Caco-2 (cell line): ENCODE data around the gene TSHZ3. TPM values are rescaled to one million over a fixed set of nuclear protein-coding genes. Genes with fewer than 3 reads are reported as not detected.

Source experiments
- BruUV-seq: library from RNA; stranded (reverse); fragments of 400-500 nt; replicated peaks from 2 replicates; lab custom pipeline; 2021; lab: Mats Ljungman, UMichigan
- CTCF ChIA-PET: fragments of 300-600 bp; sonication (Branson Sonifier 250); formaldehyde crosslinking; loops from one replicate; lab custom pipeline; 2022; ENCODE audit warnings: antibody characterized with exemption; lab: Charles Lee
- POLR2A ChIA-PET: fragments of 300-600 bp; sonication (Branson Sonifier 250); formaldehyde crosslinking; loops from one replicate; lab custom pipeline; 2022; ENCODE audit warnings: antibody characterized with exemption; lab: Charles Lee
- DNase-seq, 2 experiments: peaks; one replicate each; pipeline versions ENCODE4 v3.0.0 to v3.0.0-alpha.2; 2020 to 2022
- H3K27me3 ChIP-seq: replicated peaks from 2 replicates; pipeline ENCODE4 v1.6.0; 2011; ENCODE audit warnings: low read length; ENCODE audit not compliant: control insufficient read depth, insufficient read depth
- H3K36me3 ChIP-seq: 2 replicates; pipeline ENCODE4 v1.5.1; 2011; ENCODE audit warnings: low read length; ENCODE audit not compliant: control insufficient read depth, insufficient read depth
- H3K4me1 ChIP-seq: fragments of 250-450 bp; sonication (Bioruptor Pico); 2 replicates; pipeline ENCODE4 v1.5.1; 2020; ENCODE audit warnings: mild to moderate bottlenecking
- H3K4me3 ChIP-seq: 2 replicates; pipeline ENCODE4 v1.5.1; 2011; ENCODE audit warnings: low read depth, mild to moderate bottlenecking, control low read depth, low read length
- H3K9me3 ChIP-seq: fragments of 250-450 bp; sonication (Bioruptor Pico); 2 replicates; pipeline ENCODE4 v1.5.1; 2020; ENCODE audit warnings: mild to moderate bottlenecking, moderate library complexity
- H3K27ac Mint-ChIP-seq: one replicate; pipeline ENCODE4 v1.8.0; 2022; ENCODE audit warnings: mixed read lengths; ENCODE audit not compliant: unreplicated experiment
- H3K27me3 Mint-ChIP-seq: one replicate; pipeline ENCODE4 v1.8.0; 2022; ENCODE audit warnings: mixed read lengths; ENCODE audit not compliant: insufficient read depth, unreplicated experiment
- H3K36me3 Mint-ChIP-seq: one replicate; pipeline ENCODE4 v1.8.0; 2022; ENCODE audit warnings: mild to moderate bottlenecking, mixed read lengths; ENCODE audit not compliant: insufficient read depth, unreplicated experiment
- H3K4me1 Mint-ChIP-seq: one replicate; pipeline ENCODE4 v1.8.0; 2022; ENCODE audit warnings: low read depth, mixed read lengths; ENCODE audit not compliant: unreplicated experiment
- H3K4me3 Mint-ChIP-seq: one replicate; pipeline ENCODE4 v1.8.0; 2022; ENCODE audit warnings: mild to moderate bottlenecking, moderate library complexity, mixed read lengths; ENCODE audit not compliant: unreplicated experiment
- H3K9me3 Mint-ChIP-seq: one replicate; pipeline ENCODE4 v1.8.0; 2022; ENCODE audit warnings: mixed read lengths; ENCODE audit not compliant: unreplicated experiment
- CTCF ChIP-seq, 2 experiments: fragments of 200-600 bp in 1 of 2; IDR thresholded peaks; 1 replicate in 1 of 2; 2 replicates in 1 of 2; pipeline versions ENCODE4 v1.5.1 to v1.8.0; 2011 to 2022; ENCODE audit warnings: antibody characterized with exemption in 1 of 2, control low read depth in 1 of 2, inconsistent platforms in 1 of 2, low read depth in 1 of 2, low read length in 1 of 2, mild to moderate bottlenecking in 1 of 2, moderate library complexity in 1 of 2; ENCODE audit not compliant: insufficient read depth in 1 of 2, severe bottlenecking in 1 of 2, unreplicated experiment in 1 of 2
- intact Hi-C: fragments of 100-400 bp; cut with micrococcal nuclease; formaldehyde crosslinking; loops from one replicate; pipeline ENCODE4 v1.10.0; 2022; ENCODE audit not compliant: unreplicated experiment
- total RNA-seq: library from RNA; stranded (reverse); gene quantifications from 2 replicates; pipeline ENCODE4 v1.2.3, GENCODE V29; 2022

The TSHZ3 gene
- total RNA-seq, 1 experiment from 2014 or later, result not detected

GRCh38 chr19:31304831-31305312, 44.4 kb downstream of the TSHZ3 start:
- Histone ChIP-seq H3K9me3 (no peaks in the 10 kb centered on the region), H3K4me3 (no peak overlapping the region), H3K36me3 (no peaks in the 10 kb centered on the region), H3K27me3 (no peaks in the 10 kb centered on the region; the same call in 1 of the 2 replicates), H3K4me1 (no peaks in the 10 kb centered on the region)
- peaks cover 14% of the 10 kb centered on the region for H3K27me3 Mint-ChIP-seq
- H3K9me3 Mint-ChIP-seq, result no peaks in the 10 kb centered on the region
- H3K4me3 Mint-ChIP-seq, result no peak overlapping the region
- TF ChIP-seq CTCF (IDR thresholded peaks at IDR 0.05; ENCODE audit: insufficient read depth in 1 of 2, low read depth in 1 of 2, low read length in 1 of 2, severe bottlenecking in 1 of 2, unreplicated experiment in 1 of 2), result no peak
- CTCF ChIA-PET, result no interaction called here
- no peak overlapping the region for H3K27ac Mint-ChIP-seq
- BruUV-seq, result no TSS peak
- H3K4me1 Mint-ChIP-seq, result no peaks in the 10 kb centered on the region
- no peak for DNase-seq
- POLR2A ChIA-PET, result no interaction called here
- intact Hi-C loops, result no loop called here
- H3K36me3 Mint-ChIP-seq, result no peaks in the 10 kb centered on the region

- H3K36me3 ChIP-seq, result no peaks in the 10 kb centered on the region
- no peak overlapping the region for H3K4me3 Mint-ChIP-seq
- peaks cover 11% of the 10 kb centered on the region for H3K27me3 Mint-ChIP-seq
- no peaks in the 10 kb centered on the region; the same call in 1 of the 2 replicates for H3K27me3 ChIP-seq
- no peaks in the 10 kb centered on the region for H3K9me3 Mint-ChIP-seq
- H3K4me3 ChIP-seq, result no peak overlapping the region
- H3K9me3 ChIP-seq, result no peaks in the 10 kb centered on the region
- ChIA-PET CTCF (no interaction called here), POLR2A (no interaction called here)
- H3K36me3 Mint-ChIP-seq, result no peaks in the 10 kb centered on the region
- no TSS peak for BruUV-seq
- TF ChIP-seq CTCF (IDR thresholded peaks at IDR 0.05; ENCODE audit: insufficient read depth in 1 of 2, low read depth in 1 of 2, low read length in 1 of 2, severe bottlenecking in 1 of 2, unreplicated experiment in 1 of 2), result no peak
- no peak for DNase-seq
- no peaks in the 10 kb centered on the region for H3K4me1 Mint-ChIP-seq
- intact Hi-C loops, result no loop called here
- H3K27ac Mint-ChIP-seq, result no peak overlapping the region
- no peaks in the 10 kb centered on the region for H3K4me1 ChIP-seq
Measured at GRCh38 chr19:31303262-31303815, 45.9 kb downstream of the TSHZ3 start.

GRCh38 chr19:31301306-31301980, 47.8 kb downstream of the TSHZ3 start:
- Mint-ChIP-seq H3K36me3 (no peaks in the 10 kb centered on the region), H3K4me3 (no peak overlapping the region), H3K27me3 (peaks cover 6% of the 10 kb centered on the region), H3K9me3 (no peaks in the 10 kb centered on the region), H3K27ac (no peak overlapping the region), H3K4me1 (no peaks in the 10 kb centered on the region)
- no TSS peak for BruUV-seq
- Histone ChIP-seq H3K27me3 (no peaks in the 10 kb centered on the region; the same call in 1 of the 2 replicates), H3K9me3 (no peaks in the 10 kb centered on the region), H3K4me3 (no peak overlapping the region), H3K4me1 (no peaks in the 10 kb centered on the region), H3K36me3 (no peaks in the 10 kb centered on the region)
- no peak for TF ChIP-seq CTCF (IDR thresholded peaks at IDR 0.05; ENCODE audit: insufficient read depth in 1 of 2, low read depth in 1 of 2, low read length in 1 of 2, severe bottlenecking in 1 of 2, unreplicated experiment in 1 of 2)
- intact Hi-C loops, result no loop called here
- ChIA-PET POLR2A (no interaction called here), CTCF (no interaction called here)
- DNase-seq, result no peak
